K562 (cell line): ENCODE results near the gene CFAP20DC. TPM values are rescaled to one million over a fixed set of nuclear protein-coding genes. Genes with fewer than 3 reads are reported as not detected.

ENCODE experiments used
- ATAC-seq: fragments of 200-7000 bp; cut with Tn5 transposase; 3 replicates; pipeline ENCODE4 v1.9.1; 2020; ENCODE audit warnings: moderate library complexity
- BruUV-seq: library from RNA; stranded (reverse); fragments of 400-500 nt; replicated peaks from 2 replicates; lab custom pipeline; 2021; lab: Mats Ljungman, UMichigan
- CTCF ChIA-PET: fragments of 300-600 bp; formaldehyde crosslinking; extraction: SDS; loops from one replicate; lab custom pipeline; 2021; ENCODE audit warnings: low intra/inter-chr PET ratio; lab: Yijun Ruan, JAX
- POLR2A ChIA-PET: fragments of 300-600, 350-650 bp; sonication (Branson Sonifier 250); formaldehyde crosslinking; extraction: SDS; loops from one replicate; lab custom pipeline; 2021; ENCODE audit warnings: antibody characterized with exemption, inconsistent platforms; lab: Yijun Ruan, JAX
- DNase-seq, 4 experiments: peaks; one replicate each; pipeline versions ENCODE4 v3.0.0 to v3.0.0-alpha.2; 2011 to 2018; ENCODE audit warnings: low spot score in 3 of 4, mixed read lengths in 3 of 4; ENCODE audit errors: extremely low read depth in 1 of 4
- FAIRE-seq: peaks from 2 replicates; lab custom pipeline; 2011; peaks lifted over from hg19 to GRCh38; lab: Jason Lieb, UNC
- H2AFZ ChIP-seq: 2 replicates; pipeline ENCODE4 v1.6.0; 2011; ENCODE audit warnings: low read depth, low read length, control low read depth, inconsistent platforms
- H3K27ac ChIP-seq: fragments of 200-600 bp; 3 replicates; pipeline ENCODE4 v1.8.0; 2011; ENCODE audit warnings: low read depth, mild to moderate bottlenecking, control low read depth, inconsistent platforms, low read length, moderate library complexity, mixed read lengths; ENCODE audit errors: extremely low read depth
- H3K27me3 ChIP-seq, 2 experiments: fragments of 300-600 bp in 1 of 2; 2 replicates in 1 of 2; 3 replicates in 1 of 2; pipeline versions ENCODE4 v1.6.0 to v1.8.0; 2011; ENCODE audit warnings: inconsistent platforms in 2 of 2, low read length in 2 of 2, mild to moderate bottlenecking in 1 of 2, mixed read lengths in 1 of 2, moderate library complexity in 1 of 2; ENCODE audit not compliant: control insufficient read depth in 2 of 2, insufficient read depth in 2 of 2
- H3K36me3 ChIP-seq: fragments of 300-600 bp; 3 replicates; pipeline ENCODE4 v1.8.0; 2011; ENCODE audit warnings: mild to moderate bottlenecking, low read length, inconsistent platforms; ENCODE audit not compliant: control insufficient read depth, insufficient read depth
- H3K4me1 ChIP-seq, 2 experiments: fragments of 200-600 bp in 1 of 2; replicated peaks in 1 of 2; 2 replicates in 1 of 2; 3 replicates in 1 of 2; pipeline versions ENCODE4 v1.5.1 to v1.8.0; 2011; ENCODE audit warnings: inconsistent platforms in 2 of 2, low read length in 2 of 2, mild to moderate bottlenecking in 1 of 2, mixed read lengths in 1 of 2, moderate library complexity in 1 of 2; ENCODE audit not compliant: control insufficient read depth in 2 of 2, insufficient read depth in 2 of 2
- H3K4me2 ChIP-seq: 2 replicates; pipeline ENCODE4 v1.6.1; 2011; ENCODE audit warnings: low read length, control low read depth, inconsistent platforms, mixed read lengths; ENCODE audit not compliant: insufficient read depth
- H3K4me3 ChIP-seq: fragments of 200-600 bp; sonication (generic), shearing (Covaris generic); 2 replicates; pipeline ENCODE4 v1.5.1; 2016; ENCODE audit warnings: control low read depth, inconsistent platforms
- H3K79me2 ChIP-seq: fragments of 200-600 bp; 3 replicates; pipeline ENCODE4 v1.8.0; 2011; ENCODE audit warnings: low read length, inconsistent platforms; ENCODE audit not compliant: control insufficient read depth, insufficient read depth
- H3K9ac ChIP-seq, 2 experiments: 2 replicates each; pipeline versions ENCODE4 v1.6.0 to v1.6.1; 2011; ENCODE audit warnings: low read depth in 2 of 2, low read length in 2 of 2, control low read depth in 1 of 2, inconsistent platforms in 1 of 2, mild to moderate bottlenecking in 1 of 2, mixed read lengths in 1 of 2; ENCODE audit not compliant: insufficient read depth in 1 of 2
- H3K9me1 ChIP-seq: one replicate; pipeline ENCODE4 v1.6.0; 2011; ENCODE audit warnings: inconsistent platforms, mild to moderate bottlenecking, low read length, moderate library complexity; ENCODE audit not compliant: control insufficient read depth, insufficient read depth
- H3K9me3 ChIP-seq: replicated peaks from 2 replicates; pipeline ENCODE4 v1.5.1; 2011; ENCODE audit warnings: low read depth, low read length, inconsistent platforms; ENCODE audit not compliant: control insufficient read depth, insufficient read depth
- H4K20me1 ChIP-seq: replicated peaks from 2 replicates; pipeline ENCODE4 v1.6.1; 2011; ENCODE audit warnings: low read length, inconsistent platforms, mixed read lengths; ENCODE audit not compliant: control insufficient read depth, insufficient read depth
- E2F3 ChIP-seq: fragments of 250-450 bp; sonication (Bioruptor Pico); IDR thresholded peaks from 2 replicates; pipeline ENCODE4 v1.4.0; 2020; ENCODE audit warnings: mild to moderate bottlenecking
- HDAC2 ChIP-seq: fragments of 450-650 bp; IDR thresholded peaks from 2 replicates; pipeline ENCODE4 v1.6.1; 2016; ENCODE audit warnings: mild to moderate bottlenecking
- HMG20B ChIP-seq: fragments of 250-450 bp; sonication (Bioruptor Pico); IDR thresholded peaks from 2 replicates; pipeline ENCODE4 v1.5.0; 2021; ENCODE audit warnings: mild to moderate bottlenecking
- MTA2 ChIP-seq: fragments of 450-650 bp; IDR thresholded peaks from 2 replicates; pipeline ENCODE4 v1.6.1; 2016; ENCODE audit warnings: low read depth
- NCOR1 ChIP-seq: fragments of 450-650 bp; IDR thresholded peaks from 2 replicates; pipeline ENCODE4 v1.6.1; 2016; ENCODE audit warnings: mild to moderate bottlenecking, moderate library complexity
- PKNOX1 ChIP-seq: fragments of 450-650 bp; IDR thresholded peaks from 2 replicates; pipeline ENCODE4 v1.6.1; 2016
- PRPF4 ChIP-seq: fragments of 200-400 bp; formaldehyde crosslinking; IDR thresholded peaks from one replicate; pipeline ENCODE4 v1.6.1; 2017; ENCODE audit warnings: low read length, low read depth, mild to moderate bottlenecking; ENCODE audit not compliant: insufficient read depth, poor library complexity, severe bottlenecking
- RAD21 ChIP-seq, 2 experiments: fragments of 250-450 bp in 1 of 2; fragments of 450-650 bp in 1 of 2; sonication (Bioruptor Pico) in 1 of 2; formaldehyde crosslinking in 1 of 2; IDR thresholded peaks in 1 of 2; conservative IDR thresholded peaks in 1 of 2; 2 replicates each; pipeline versions ENCODE4 v1.4.0 to v1.8.0; 2020 to 2022; ENCODE audit warnings: mild to moderate bottlenecking in 2 of 2, moderate library complexity in 1 of 2
- RBM15 ChIP-seq: fragments of 200-400 bp; formaldehyde crosslinking; IDR thresholded peaks from 2 replicates; pipeline ENCODE4 v1.6.1; 2018; ENCODE audit warnings: mild to moderate bottlenecking, low read length, moderate library complexity; ENCODE audit not compliant: insufficient read depth
- RBM39 ChIP-seq: fragments of 200-400 bp; formaldehyde crosslinking; optimal IDR thresholded peaks from 2 replicates; pipeline ENCODE3; 2018; ENCODE audit warnings: low read depth, low read length
- TFE3 ChIP-seq: fragments of 450-650 bp; formaldehyde crosslinking; IDR thresholded peaks from 2 replicates; pipeline ENCODE4 v1.4.0; 2020; ENCODE audit warnings: mild to moderate bottlenecking, mixed read lengths
- TRIM24 ChIP-seq, 2 experiments: fragments of 450-650 bp; IDR thresholded peaks; 2 replicates each; pipeline ENCODE4 v1.6.1; 2016
- ZEB2 ChIP-seq: fragments of 450-650 bp; IDR thresholded peaks from 2 replicates; pipeline ENCODE4 v1.6.1; 2016
- ZNF232 ChIP-seq: sonication (generic); formaldehyde crosslinking; IDR thresholded peaks from 2 replicates; pipeline ENCODE4 v1.8.0; 2022; ENCODE audit warnings: mild to moderate bottlenecking, missing genetic modification reagents
- ZNF311 ChIP-seq: fragments of 250-450 bp; sonication (Bioruptor Pico); IDR thresholded peaks from 2 replicates; pipeline ENCODE4 v1.4.0; 2020; ENCODE audit warnings: mild to moderate bottlenecking, moderate library complexity
- WGBS: fragments of 100-300 bp; shearing (Covaris generic); methylation state at CpG from one replicate; pipeline ENCODE4 v1.1.6; 2016; ENCODE audit warnings: low coverage, mixed read lengths; ENCODE audit not compliant: insufficient coverage; ENCODE audit errors: missing lambda C conversion rate; 5-methylcytosine and 5-hydroxymethylcytosine counted together
- in situ Hi-C: fragments of 300-500 bp; cut with MboI; formaldehyde crosslinking; loops from 4 replicates; pipeline ENCODE4 v1.15.0; 2018; ENCODE audit warnings: inconsistent platforms, mixed read lengths
- intact Hi-C: fragments of 100-400 bp; cut with micrococcal nuclease; formaldehyde crosslinking; loops from 2 replicates; pipeline ENCODE4 v1.14.2; 2022
- polyA plus RNA-seq, 8 experiments: library from polyadenylated mRNA; depleted of rRNA in 4 of 8; stranded (reverse) in 5 of 8; unstranded in 3 of 8; fragments of >200 nt; fragmentation: Nextera tagmentation in 2 of 8; fragmentation: Illumina TruSeq in 1 of 8; extraction: Ambion mirVana in 2 of 8; extraction: Trizol in 1 of 8; gene quantifications; 2 replicates each; pipeline versions ENCODE4 v1.2.1 to v1.2.3, GENCODE V29; 2011 to 2014; ENCODE audit warnings: inconsistent platforms in 1 of 8, missing spikeins in 1 of 8
- total RNA-seq, 7 experiments: library from RNA; depleted of rRNA in 6 of 7; stranded (reverse); fragments of >200 nt in 6 of 7; fragmentation: Illumina TruSeq in 2 of 7; extraction: Trizol in 2 of 7; gene quantifications; 2 replicates each; pipeline versions ENCODE4 v1.2.1 to v1.2.3, GENCODE V29; 2011 to 2021; ENCODE audit warnings: low replicate concordance in 1 of 7

The CFAP20DC gene
- total and polyA plus RNA-seq, 9 of the 15 experiments (the other 6 are each of a cell fraction or from before 2014, with no cell fraction given), result 1.6 to 5.9 (median 4.6) TPM

GRCh38 chr3:58769065-58769464 is 280.8 kb downstream of the CFAP20DC start:
- H3K9me3 ChIP-seq, result no peaks in the 10 kb centered on the region
- DNase-seq, result no peak
- no peaks in the 10 kb centered on the region for H4K20me1 ChIP-seq
- CTCF ChIA-PET, result no interaction called here
- H3K4me3 ChIP-seq, result no peak overlapping the region
- no peaks in the 10 kb centered on the region for H3K27me3 ChIP-seq
- no peak overlapping the region for H2AFZ ChIP-seq
- no peak for FAIRE-seq
- H3K79me2 ChIP-seq, result no peaks in the 10 kb centered on the region
- in situ Hi-C loops, result no loop called here
- no peak overlapping the region for H3K27ac ChIP-seq
- no peaks in the 10 kb centered on the region for H3K9me1 ChIP-seq
- POLR2A ChIA-PET, result no interaction called here
- no peaks in the 10 kb centered on the region for H3K4me1 ChIP-seq
- H3K4me2 ChIP-seq, result no peak overlapping the region
- no TSS peak for BruUV-seq
- ATAC-seq, result no peak
- 60% methylated on average over 4 of the region's 4 CpGs for WGBS
- no peaks in the 10 kb centered on the region for H3K36me3 ChIP-seq
- H3K9ac ChIP-seq, result no peak overlapping the region
- intact Hi-C loops, result no loop called here
- TF ChIP-seq MTA2 (no peak), TFE3 (CRISPR knock-in tag) (no peak), ZNF311 (CRISPR knock-in tag) (no peak), HMG20B (CRISPR knock-in tag) (no peak), HDAC2 (no peak), RAD21 (CRISPR knock-in tag; conservative IDR thresholded peaks at IDR 0.05 in 1 of 2, IDR thresholded peaks at IDR 0.05 in 1 of 2) (no peak), TRIM24 (IDR thresholded peaks at IDR 0.05) (no peak), RBM15 (no peak), E2F3 (no peak), ZEB2 (no peak), ZNF232 (CRISPR knock-in tag) (no peak), NCOR1 (no peak), PRPF4 (no peak), PKNOX1 (no peak), RBM39 (no peak)
